OCI-LY7 (cell line): ENCODE results near the gene KCNG4. TPM values are rescaled to one million over a fixed set of nuclear protein-coding genes. Genes with fewer than 3 reads are reported as not detected.

Experiments used
- BruUV-seq: library from RNA; stranded (reverse); fragments of 400-500 nt; replicated peaks from 2 replicates; lab custom pipeline; 2021; lab: Mats Ljungman, UMichigan
- CTCF ChIA-PET: fragments of 300-600 bp; sonication (Branson Sonifier 250); formaldehyde crosslinking; loops from one replicate; lab custom pipeline; 2022; ENCODE audit warnings: antibody characterized with exemption; ENCODE audit not compliant: unreplicated experiment; lab: Charles Lee
- POLR2A ChIA-PET: fragments of 300-600 bp; sonication (Branson Sonifier 250); formaldehyde crosslinking; loops from one replicate; lab custom pipeline; 2022; ENCODE audit warnings: antibody characterized with exemption; lab: Charles Lee
- DNase-seq: peaks from one replicate; pipeline ENCODE4 v3.0.0-alpha.2; 2015; ENCODE audit warnings: low spot score
- H2AFZ ChIP-seq: fragments of 200-600 bp; sonication (generic), shearing (Covaris generic); 2 replicates; pipeline ENCODE4 v1.6.1; 2014; ENCODE audit warnings: mild to moderate bottlenecking, antibody characterized with exemption, low read length, moderate library complexity
- H3K27ac ChIP-seq: fragments of 200-600 bp; sonication (generic); 2 replicates; pipeline ENCODE4 v1.5.1; 2014; ENCODE audit warnings: mixed run types, low read depth, mild to moderate bottlenecking, moderate library complexity, low read length, inconsistent platforms; ENCODE audit not compliant: poor library complexity, severe bottlenecking
- H3K36me3 ChIP-seq: fragments of 200-600 bp; sonication (generic); 2 replicates; pipeline ENCODE4 v1.6.1; 2014; ENCODE audit warnings: mild to moderate bottlenecking, antibody characterized with exemption, low read length, moderate library complexity, mixed read lengths; ENCODE audit not compliant: insufficient read depth
- H3K4me1 ChIP-seq: fragments of 200-600 bp; sonication (generic); 2 replicates; pipeline ENCODE4 v1.5.1; 2014; ENCODE audit warnings: mild to moderate bottlenecking, low read length; ENCODE audit not compliant: insufficient read depth, poor library complexity, severe bottlenecking
- H3K4me2 ChIP-seq: fragments of 200-600 bp; sonication (generic); 2 replicates; pipeline ENCODE4 v1.6.1; 2014; ENCODE audit warnings: mild to moderate bottlenecking, low read length
- H3K4me3 ChIP-seq: fragments of 200-600 bp; sonication (generic); 2 replicates; pipeline ENCODE4 v1.5.1; 2014; ENCODE audit warnings: mild to moderate bottlenecking, low read depth, low read length; ENCODE audit not compliant: poor library complexity, severe bottlenecking
- H3K79me2 ChIP-seq: fragments of 200-600 bp; sonication (generic); 2 replicates; pipeline ENCODE4 v1.6.1; 2016; ENCODE audit warnings: low read depth, mild to moderate bottlenecking, low read length, moderate library complexity, mixed read lengths; ENCODE audit not compliant: insufficient read depth
- H3K9me2 ChIP-seq: fragments of 200-600 bp; sonication (generic); 2 replicates; pipeline ENCODE4 v1.6.1; 2016; ENCODE audit warnings: mild to moderate bottlenecking, low read length, mixed read lengths; ENCODE audit not compliant: insufficient read depth
- H3K9me3 ChIP-seq: fragments of 200-600 bp; sonication (generic); 2 replicates; pipeline ENCODE4 v1.6.1; 2014; ENCODE audit warnings: mild to moderate bottlenecking, mixed run types, low read length, mixed read lengths
- H4K20me1 ChIP-seq: fragments of 200-600 bp; sonication (generic); 2 replicates; pipeline ENCODE4 v1.6.1; 2014; ENCODE audit warnings: mild to moderate bottlenecking, antibody characterized with exemption, low read length, moderate library complexity, mixed read lengths; ENCODE audit not compliant: insufficient read depth
- EZH2phosphoT487 ChIP-seq: fragments of 200-600 bp; sonication (generic); IDR thresholded peaks from 2 replicates; pipeline ENCODE4 v1.6.1; 2018; ENCODE audit warnings: low read depth, borderline replicate concordance, mild to moderate bottlenecking, mixed run types, antibody characterized with exemption, low read length, moderate library complexity, mixed read lengths
- intact Hi-C: fragments of 100-400 bp; cut with micrococcal nuclease; formaldehyde crosslinking; loops from one replicate; pipeline ENCODE4 v1.10.0; 2022; ENCODE audit not compliant: unreplicated experiment
- total RNA-seq, 2 experiments: library from RNA; depleted of rRNA in 1 of 2; stranded (reverse); fragments of >200 nt in 1 of 2; shearing (Covaris generic) in 1 of 2; gene quantifications; 2 replicates each; pipeline ENCODE4 v1.2.3, GENCODE V29; 2014 to 2022
- TF ChIP-seq, protein P1 (sequence below): fragments of 200-600 bp; sonication (generic); conservative IDR thresholded peaks from 2 replicates; pipeline ENCODE4 v1.5.1; 2014; ENCODE audit warnings: mild to moderate bottlenecking, antibody characterized with exemption, low read length, moderate library complexity, mixed read lengths

Gene KCNG4
- total RNA-seq, 2 experiments from 2014 or later = not detected

DNA sequence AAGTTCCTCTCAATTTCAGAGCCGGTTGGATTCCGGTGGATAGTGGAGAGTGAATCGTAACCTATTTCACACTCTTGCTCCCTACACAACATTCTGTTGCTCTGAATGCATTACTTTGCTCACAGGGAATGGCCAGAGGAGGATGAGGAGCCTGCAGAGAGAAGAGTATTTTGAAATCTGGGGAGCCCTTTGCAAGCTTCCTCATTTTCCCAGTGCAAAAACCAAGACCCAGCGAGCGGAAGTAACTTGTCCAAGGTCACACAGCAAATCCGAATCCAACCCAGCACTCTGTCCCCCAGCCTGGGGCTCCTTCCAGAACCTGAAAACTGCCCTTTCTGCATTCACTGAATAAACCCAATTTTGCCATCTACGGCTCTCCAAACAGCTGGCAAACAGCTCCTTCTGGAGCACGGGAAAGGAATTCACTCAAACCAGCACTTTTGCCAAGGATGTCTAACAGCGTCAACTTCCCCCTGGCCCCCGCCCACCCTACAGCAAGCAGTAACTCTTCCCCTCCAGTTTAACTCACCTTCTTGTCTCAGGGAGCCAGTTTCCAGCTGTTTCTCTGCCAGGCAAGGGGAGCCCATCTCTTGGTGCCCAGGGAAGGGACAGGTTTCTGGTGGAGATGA lies 557 bp downstream of the KCNG4 start:
- intact Hi-C loops = no loop called here
- Histone ChIP-seq H3K4me2 (no peak overlapping the region), H3K9me3 (no peaks in the 10 kb centered on the region), H3K79me2 (no peaks in the 10 kb centered on the region), H3K4me1 (no peaks in the 10 kb centered on the region), H2AFZ (no peak overlapping the region), H3K4me3 (no peak overlapping the region), H3K36me3 (no peaks in the 10 kb centered on the region), H3K9me2 (no peaks in the 10 kb centered on the region), H3K27ac (no peak overlapping the region), H4K20me1 (no peaks in the 10 kb centered on the region)
- BruUV-seq = no TSS peak
- POLR2A ChIA-PET = no interaction called here
- CTCF ChIA-PET = no interaction called here
- no peak for DNase-seq
- TF ChIP-seq, protein P1, sequence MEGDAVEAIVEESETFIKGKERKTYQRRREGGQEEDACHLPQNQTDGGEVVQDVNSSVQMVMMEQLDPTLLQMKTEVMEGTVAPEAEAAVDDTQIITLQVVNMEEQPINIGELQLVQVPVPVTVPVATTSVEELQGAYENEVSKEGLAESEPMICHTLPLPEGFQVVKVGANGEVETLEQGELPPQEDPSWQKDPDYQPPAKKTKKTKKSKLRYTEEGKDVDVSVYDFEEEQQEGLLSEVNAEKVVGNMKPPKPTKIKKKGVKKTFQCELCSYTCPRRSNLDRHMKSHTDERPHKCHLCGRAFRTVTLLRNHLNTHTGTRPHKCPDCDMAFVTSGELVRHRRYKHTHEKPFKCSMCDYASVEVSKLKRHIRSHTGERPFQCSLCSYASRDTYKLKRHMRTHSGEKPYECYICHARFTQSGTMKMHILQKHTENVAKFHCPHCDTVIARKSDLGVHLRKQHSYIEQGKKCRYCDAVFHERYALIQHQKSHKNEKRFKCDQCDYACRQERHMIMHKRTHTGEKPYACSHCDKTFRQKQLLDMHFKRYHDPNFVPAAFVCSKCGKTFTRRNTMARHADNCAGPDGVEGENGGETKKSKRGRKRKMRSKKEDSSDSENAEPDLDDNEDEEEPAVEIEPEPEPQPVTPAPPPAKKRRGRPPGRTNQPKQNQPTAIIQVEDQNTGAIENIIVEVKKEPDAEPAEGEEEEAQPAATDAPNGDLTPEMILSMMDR = no peak
- no peak for TF ChIP-seq EZH2phosphoT487

DNA sequence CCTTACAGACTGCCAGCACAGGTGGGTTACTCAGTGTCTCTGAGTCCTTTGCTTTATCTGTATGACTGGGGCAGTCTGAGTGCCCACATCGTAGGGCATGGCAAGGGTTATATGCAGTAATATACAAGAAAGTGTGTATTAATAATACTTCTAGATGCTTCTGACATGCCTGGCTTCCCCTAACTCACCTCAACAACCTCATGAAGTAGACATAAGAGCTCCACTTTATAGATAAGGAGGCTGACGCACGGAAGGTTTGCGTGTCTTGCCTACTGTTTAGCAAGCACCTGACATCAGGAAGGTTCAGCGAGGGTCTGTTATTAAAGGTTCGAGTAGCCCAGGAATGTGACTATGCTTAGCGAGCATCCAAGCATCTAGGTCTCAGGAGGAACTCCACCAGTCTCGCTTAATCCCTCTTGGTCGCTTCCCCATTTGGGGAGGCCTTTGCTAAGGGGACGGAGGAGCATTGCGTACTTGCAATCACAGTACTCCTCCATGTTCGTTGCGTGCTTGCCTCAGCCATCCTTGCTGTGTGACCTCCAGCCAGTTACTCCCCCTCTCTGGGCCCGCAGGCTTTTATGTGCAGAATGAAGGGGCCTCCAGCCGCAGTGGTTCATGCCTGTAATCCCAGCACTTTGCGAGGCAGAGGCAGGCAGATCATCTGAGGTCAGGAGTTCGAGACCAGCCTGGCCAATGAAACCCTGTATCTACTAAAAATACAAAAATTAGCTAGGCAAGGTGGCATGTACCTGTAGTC lies 1.6 kb downstream of the KCNG4 start:
- intact Hi-C loops = no loop called here
- Histone ChIP-seq H3K4me1 (no peaks in the 10 kb centered on the region), H3K9me3 (no peaks in the 10 kb centered on the region), H3K9me2 (no peaks in the 10 kb centered on the region), H3K27ac (no peak overlapping the region), H3K4me3 (no peak overlapping the region), H3K4me2 (no peak overlapping the region), H2AFZ (no peak overlapping the region), H3K79me2 (no peaks in the 10 kb centered on the region), H3K36me3 (no peaks in the 10 kb centered on the region), H4K20me1 (no peaks in the 10 kb centered on the region)
- no TSS peak for BruUV-seq
- POLR2A ChIA-PET = interaction anchor here (0.5 kb wide), 1 partner anchor 1197 kb away, joined by 4 read pairs; no protein-coding TSS in a partner anchor
- DNase-seq = no peak
- CTCF ChIA-PET = no interaction called here
- no peak for TF ChIP-seq EZH2phosphoT487
- TF ChIP-seq, protein P1 = no peak

- ChIA-PET CTCF (no interaction called here), POLR2A (no interaction called here)
- no peaks in the 10 kb centered on the region for H3K9me2 ChIP-seq
- no peak for DNase-seq
- no peaks in the 10 kb centered on the region for H3K36me3 ChIP-seq
- TF ChIP-seq EZH2phosphoT487 = no peak
- TF ChIP-seq, protein P1 = no peak
- H3K9me3 ChIP-seq = no peaks in the 10 kb centered on the region
- no peaks in the 10 kb centered on the region for H3K79me2 ChIP-seq
- H3K27ac ChIP-seq = no peak overlapping the region
- intact Hi-C loops = no loop called here
- no peaks in the 10 kb centered on the region for H3K4me1 ChIP-seq
- BruUV-seq = no TSS peak
- H3K4me3 ChIP-seq = no peak overlapping the region
- H3K4me2 ChIP-seq = no peak overlapping the region
- no peak overlapping the region for H2AFZ ChIP-seq
- H4K20me1 ChIP-seq = no peaks in the 10 kb centered on the region
Measured at GRCh38 chr16:84236671-84237070, 3.1 kb downstream of the KCNG4 start.
